HUDEP-2 (cell line): ENCODE measurements around the gene PTPRG.

ENCODE experiments used
- DNase-seq, 76 experiments: peaks; one replicate each; lab custom pipeline; 2025; ENCODE audit not compliant: unreplicated experiment in 76 of 76; lab: John Stamatoyannopoulos, UW

PTPRG gene

GRCh38 chr3:61783993-61784718 is 222.8 kb downstream of the PTPRG start:
- DNase-seq = no peak

- DNase-seq = no peak
Measured at GRCh38 chr3:61788623-61789507, 227.5 kb downstream of the PTPRG start.

GRCh38 chr3:61789861-61790260 is 228.5 kb downstream of the PTPRG start:
- DNase-seq = no peak

DNA sequence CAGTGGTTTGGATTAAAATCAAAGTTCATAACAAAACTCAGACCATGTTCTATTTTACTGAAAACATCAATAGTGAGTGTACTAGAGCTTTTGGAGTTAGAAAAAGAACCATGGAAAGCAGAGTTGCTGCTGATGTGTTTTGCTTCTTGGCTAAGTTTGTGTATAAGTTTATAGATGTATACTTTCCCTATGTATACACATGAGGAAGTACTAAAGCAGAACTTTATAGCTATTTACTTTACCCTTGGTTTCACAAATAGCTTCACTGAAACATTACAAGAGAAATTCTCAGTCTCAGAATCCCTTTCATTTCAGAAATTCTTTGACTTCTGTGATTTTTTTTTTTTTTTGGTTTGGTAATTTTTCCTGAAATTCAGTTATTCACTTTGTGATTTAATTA is 229.0 kb downstream of the PTPRG start:
- DNase-seq = no peak

DNA sequence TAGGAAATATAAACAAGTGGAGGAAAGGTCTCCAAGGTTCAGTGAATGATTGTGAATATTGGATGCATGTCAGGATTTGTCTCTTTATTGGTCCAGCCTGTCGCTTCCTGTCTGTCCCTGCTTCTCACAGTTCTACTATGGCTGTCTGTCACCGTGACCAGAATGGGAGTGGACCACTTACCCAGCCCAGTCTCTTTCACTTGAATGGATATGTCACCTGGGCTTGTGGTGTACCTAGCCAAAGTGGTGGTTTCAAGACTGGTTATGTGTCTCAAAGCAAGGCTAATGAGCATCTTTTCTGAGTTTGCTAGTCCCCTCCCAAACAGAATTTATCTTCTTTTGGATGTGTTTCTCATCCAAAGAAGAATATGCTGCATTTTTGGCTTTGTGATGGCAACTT is 231.7 kb downstream of the PTPRG start:
- no peak for DNase-seq

- DNase-seq = no peak
Measured at GRCh38 chr3:61793521-61793920, 232.2 kb downstream of the PTPRG start.

DNA sequence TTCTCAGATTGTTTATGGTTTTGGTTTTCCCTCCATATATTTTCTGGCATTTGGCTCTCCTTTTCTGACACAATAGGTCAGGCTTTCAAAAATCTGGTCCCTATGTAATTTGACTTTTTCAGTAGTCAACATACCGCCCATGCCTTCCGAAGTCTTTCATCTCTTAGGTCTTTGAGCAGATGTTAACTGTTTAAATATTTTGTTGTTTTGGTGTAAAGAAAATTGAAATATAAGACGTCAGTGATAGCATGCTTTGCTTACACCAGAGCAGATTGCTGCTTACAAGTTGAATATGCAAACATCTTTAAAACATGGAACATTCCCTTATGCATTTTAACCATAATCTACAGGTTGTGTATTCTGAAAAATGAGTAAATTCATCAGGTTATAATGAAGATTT is 233.0 kb downstream of the PTPRG start:
- no peak for DNase-seq

DNA sequence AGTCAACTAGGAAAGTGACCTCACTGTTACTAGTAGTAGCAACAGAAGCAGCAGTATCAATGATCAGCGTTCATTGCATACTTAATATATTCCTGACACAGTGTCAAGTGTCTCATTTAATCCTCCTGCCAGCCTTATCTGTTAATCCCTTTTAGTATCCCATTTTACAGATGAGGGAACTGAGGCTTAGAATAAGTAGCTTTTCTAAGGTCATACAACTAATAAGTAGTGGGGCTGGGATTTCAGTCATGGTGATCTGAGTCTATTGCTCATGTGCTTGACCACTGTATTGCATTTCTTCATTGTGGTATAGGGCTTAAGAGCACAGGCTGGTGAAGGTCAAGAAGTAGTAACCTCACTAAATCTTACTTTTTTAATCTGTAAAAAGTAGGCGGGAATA is 233.6 kb downstream of the PTPRG start:
- DNase-seq = no peak

GRCh38 chr3:61796088-61796680 is 234.8 kb downstream of the PTPRG start:
- DNase-seq = no peak

- DNase-seq = no peak
Measured at GRCh38 chr3:61796911-61797310, 235.5 kb downstream of the PTPRG start.

DNA sequence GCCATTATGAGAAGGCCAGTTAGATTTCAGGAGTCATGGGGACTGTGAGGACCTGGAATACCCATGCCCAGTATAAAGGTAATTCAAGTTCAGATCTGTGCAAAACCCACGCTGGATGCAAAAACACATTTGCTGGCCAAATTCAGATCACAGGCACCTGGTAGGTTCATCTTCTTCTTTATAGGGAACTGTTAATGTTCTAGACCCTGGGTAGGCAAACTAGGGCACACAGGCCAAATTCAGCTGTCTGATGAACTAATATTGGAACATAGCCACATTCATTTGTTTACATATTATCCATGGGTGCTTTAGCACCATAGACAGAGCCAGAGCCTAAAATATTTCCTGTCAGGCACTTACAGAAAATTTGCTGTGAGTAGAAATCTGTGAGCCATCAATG is 241.4 kb downstream of the PTPRG start:
- DNase-seq = no peak

DNA sequence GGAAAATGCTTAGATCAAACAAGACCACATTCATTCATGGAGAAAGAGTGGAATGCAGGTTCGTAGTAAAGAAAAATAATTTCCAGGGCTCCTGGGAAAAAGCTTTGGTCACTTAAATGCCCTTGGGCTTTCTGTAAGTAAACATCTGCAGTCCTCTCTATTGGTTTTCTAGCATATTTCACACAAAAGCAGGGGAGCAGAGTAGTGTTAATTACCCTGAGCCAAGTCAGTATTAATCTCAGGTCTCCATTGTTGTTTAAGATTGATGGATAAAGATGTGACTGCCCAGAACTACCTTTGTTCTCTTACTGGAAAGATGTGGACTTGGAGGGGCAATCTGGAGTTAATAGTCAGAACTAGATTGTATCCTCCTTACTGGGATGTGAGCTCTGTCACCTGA is 242.6 kb downstream of the PTPRG start:
- no peak for DNase-seq

DNA sequence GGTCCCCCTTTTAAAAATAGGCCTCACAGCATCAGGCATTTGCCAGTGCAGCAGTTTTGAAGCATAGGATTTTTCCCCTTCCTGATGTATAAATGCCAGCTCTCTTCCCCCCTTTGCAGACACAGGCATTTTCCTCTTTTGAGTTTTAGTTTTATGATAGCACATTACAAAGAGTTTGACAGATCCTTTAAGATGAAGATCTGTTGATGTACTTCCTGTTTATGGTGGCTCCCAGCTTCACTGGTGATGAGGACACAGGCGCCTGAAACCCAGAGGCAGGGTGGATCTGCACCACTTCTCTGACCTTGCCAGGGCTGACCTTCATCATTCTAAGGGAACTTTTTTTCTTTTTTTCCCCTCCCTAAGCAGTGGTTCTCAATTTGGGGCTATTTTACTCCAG is 243.4 kb downstream of the PTPRG start:
- no peak for DNase-seq

DNA sequence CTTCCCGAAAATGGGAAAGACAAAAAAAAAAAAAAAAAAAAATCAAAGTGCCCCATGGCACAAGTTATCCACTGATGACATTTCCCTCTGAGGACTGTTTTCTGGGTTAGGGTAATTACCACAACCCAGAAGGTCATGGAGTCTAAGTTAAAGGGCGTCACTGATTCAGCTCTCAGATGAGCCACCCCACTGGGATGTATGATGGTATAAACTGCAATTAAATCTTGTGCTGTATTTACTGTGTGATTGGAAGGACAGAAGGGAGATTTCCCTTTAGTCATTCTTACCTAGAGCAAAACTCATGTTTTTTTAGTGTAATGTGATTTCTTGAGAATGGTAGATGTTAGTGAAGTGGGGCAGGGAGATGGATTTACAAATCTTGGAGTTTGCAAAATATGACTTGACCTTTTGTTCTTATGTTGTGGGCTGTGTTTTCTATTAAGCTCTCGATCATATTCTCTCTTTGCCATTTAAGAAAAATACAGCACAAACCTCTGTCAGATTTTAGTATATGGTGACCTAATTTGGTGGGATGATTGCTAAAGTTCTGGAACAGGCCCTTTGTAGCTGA is 244.2 kb downstream of the PTPRG start:
- DNase-seq = no peak

DNA sequence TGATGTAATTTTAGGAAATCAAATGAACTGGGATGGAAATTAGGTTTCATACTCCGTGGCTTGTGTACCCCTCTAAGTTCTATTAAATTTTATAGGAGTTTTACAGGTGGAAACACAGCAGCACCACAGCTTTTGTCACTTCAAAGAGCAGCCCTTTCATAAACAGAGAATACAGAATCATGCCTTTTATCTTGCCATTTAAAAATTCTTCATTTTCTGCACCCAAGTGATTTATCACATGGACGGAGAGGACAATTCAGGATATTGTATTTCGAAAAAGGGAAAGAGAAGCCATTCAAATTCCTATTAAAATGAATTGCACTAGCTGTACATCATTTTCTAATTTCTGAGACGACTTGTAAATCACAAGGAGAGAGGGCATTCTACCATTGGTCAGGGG is 245.4 kb downstream of the PTPRG start:
- DNase-seq = no peak

DNA sequence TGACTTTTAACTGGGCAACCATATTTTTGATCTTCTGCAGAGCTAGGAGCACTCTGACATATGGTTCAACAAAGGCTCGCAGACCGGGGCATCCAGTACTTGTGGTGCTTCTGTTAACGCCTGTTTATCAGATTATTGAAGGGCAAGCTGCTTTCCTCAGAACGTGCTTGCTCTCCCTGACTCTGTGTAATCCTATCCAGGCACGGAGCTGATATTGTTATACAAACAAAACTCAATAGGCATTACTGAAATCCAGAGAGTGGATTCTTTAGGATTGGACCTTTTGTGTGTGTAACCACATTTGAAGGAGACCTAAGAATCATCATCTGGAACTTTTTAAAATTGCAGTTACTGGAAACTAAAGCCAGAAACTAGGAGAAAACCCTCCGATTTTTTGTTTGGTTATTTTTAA is 246.5 kb downstream of the PTPRG start:
- no peak for DNase-seq

DNA sequence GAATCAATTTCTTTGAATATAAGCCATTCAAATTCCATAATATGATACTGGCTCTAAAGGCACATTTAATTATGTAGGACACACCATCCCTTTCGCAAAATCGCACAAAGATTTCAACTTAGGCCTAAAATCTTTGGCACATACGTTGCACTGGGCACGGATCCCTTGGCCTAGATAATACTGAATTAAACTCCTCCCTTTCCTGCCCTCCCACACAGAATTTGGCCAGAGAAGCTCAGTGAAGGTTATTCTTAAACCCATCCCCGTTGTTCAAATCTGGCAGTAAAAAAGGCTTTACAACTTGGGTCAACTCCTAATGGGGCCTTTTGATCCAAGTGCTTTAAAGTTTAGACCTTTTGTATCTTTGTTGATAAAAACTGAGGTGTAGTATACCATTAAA is 247.2 kb downstream of the PTPRG start:
- DNase-seq = no peak

- no peak for DNase-seq
Measured at GRCh38 chr3:61808999-61809398, 247.6 kb downstream of the PTPRG start.

DNA sequence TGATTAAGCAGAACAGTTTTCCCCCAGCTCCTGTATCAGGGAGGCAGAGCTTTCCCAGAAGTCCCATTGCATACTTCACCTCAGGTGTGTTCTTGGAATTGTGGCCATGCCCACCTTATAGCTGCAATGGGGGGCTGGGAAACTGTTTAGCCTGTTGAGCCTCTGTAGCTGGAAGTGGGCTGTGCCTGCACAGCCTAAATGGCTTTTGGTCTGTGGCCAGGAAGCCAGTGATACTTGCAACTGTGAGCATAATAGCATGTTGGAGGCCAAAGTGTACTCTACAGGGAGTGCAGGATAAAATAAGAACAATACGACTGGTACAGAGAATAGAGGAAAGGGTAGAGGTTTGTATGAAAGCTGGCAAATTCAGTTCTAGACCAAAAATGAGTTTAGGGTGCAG is 248.5 kb downstream of the PTPRG start:
- DNase-seq = no peak

GRCh38 chr3:61810953-61811497 is 249.7 kb downstream of the PTPRG start:
- DNase-seq = no peak

GRCh38 chr3:61811652-61812051 is 250.3 kb downstream of the PTPRG start:
- no peak for DNase-seq
